HG03558 (cell line): Measurements from ENCODE around the gene EIF4G1.

Experiments used
- ATAC-seq: cut with Tn5 transposase; IDR thresholded peaks from one replicate; pipeline ENCODE4 v1.9.1; 2021; ENCODE audit warnings: moderate number of reproducible peaks; ENCODE audit not compliant: unreplicated experiment; ENCODE audit errors: extremely low read depth

Gene EIF4G1

GRCh38 chr3:184347321-184348056, 33.1 kb downstream of the EIF4G1 start:
- ATAC-seq = no peak

- no peak for ATAC-seq
Measured at GRCh38 chr3:184348057-184348382, 33.6 kb downstream of the EIF4G1 start.

GRCh38 chr3:184349563-184350470, 35.4 kb downstream of the EIF4G1 start:
- no peak for ATAC-seq

- ATAC-seq = no peak
Measured at GRCh38 chr3:184350618-184351017, 36.2 kb downstream of the EIF4G1 start.

GRCh38 chr3:184351511-184352148, 37.2 kb downstream of the EIF4G1 start:
- no peak for ATAC-seq

GRCh38 chr3:184352149-184352785, 37.9 kb downstream of the EIF4G1 start:
- no peak for ATAC-seq

GRCh38 chr3:184352897-184353545, 38.6 kb downstream of the EIF4G1 start:
- ATAC-seq = no peak

- no peak for ATAC-seq
Measured at GRCh38 chr3:184353546-184353941, 39.1 kb downstream of the EIF4G1 start.

GRCh38 chr3:184354121-184354728, 39.8 kb downstream of the EIF4G1 start:
- no peak for ATAC-seq

- no peak for ATAC-seq
Measured at GRCh38 chr3:184354754-184355153, 40.3 kb downstream of the EIF4G1 start.

- ATAC-seq = no peak
Measured at GRCh38 chr3:184355261-184356040, 41.0 kb downstream of the EIF4G1 start.

- ATAC-seq = no peak
Measured at GRCh38 chr3:184357248-184358123, 43.1 kb downstream of the EIF4G1 start.

- ATAC-seq = no peak
Measured at GRCh38 chr3:184358124-184358767, 43.8 kb downstream of the EIF4G1 start.

- ATAC-seq = no peak
Measured at GRCh38 chr3:184358921-184359350, 44.5 kb downstream of the EIF4G1 start.

GRCh38 chr3:184359610-184360009, 45.2 kb downstream of the EIF4G1 start:
- ATAC-seq = no peak

GRCh38 chr3:184360070-184360928, 45.9 kb downstream of the EIF4G1 start:
- ATAC-seq = no peak
